Thyroid gland (tissue), 4 donors: Measurements from ENCODE around the gene CD38. TPM values are rescaled to one million over a fixed set of nuclear protein-coding genes. Genes with fewer than 3 reads are reported as not detected.

Experiments
- DNase-seq, 2 donors: peaks; one replicate each; pipeline ENCODE4 v3.0.0-alpha.2; 2019
- H3K27ac ChIP-seq, 3 donors: fragments of 200-600 bp; sonication (generic); 1 replicate in 2 of 3; 2 replicates in 1 of 3; pipeline ENCODE4 v1.5.1; 2016 to 2019; ENCODE audit warnings: mild to moderate bottlenecking in 1 of 3, moderate library complexity in 1 of 3
- H3K27me3 ChIP-seq: fragments of 200-600 bp; sonication (generic); one replicate; pipeline ENCODE4 v1.5.1; 2019
- H3K36me3 ChIP-seq, 2 donors: fragments of 200-600 bp; sonication (generic); one replicate each; pipeline ENCODE4 v1.5.1; 2016 to 2019
- H3K4me1 ChIP-seq, 2 donors: fragments of 200-600 bp; sonication (generic); one replicate each; pipeline ENCODE4 v1.5.1; 2017 to 2019
- H3K4me3 ChIP-seq, 3 donors: fragments of 200-600 bp; sonication (generic); replicated peaks in 1 of 3; 1 replicate in 2 of 3; 2 replicates in 1 of 3; pipeline ENCODE4 v1.5.1; 2016; ENCODE audit warnings: mild to moderate bottlenecking in 1 of 3
- H3K9me3 ChIP-seq: fragments of 200-600 bp; sonication (generic); one replicate; pipeline ENCODE4 v1.5.1; 2017
- CTCF ChIP-seq, 6 experiments: fragments of 200-600 bp in 3 of 6; fragments of 450-650 bp in 3 of 6; sonication (generic) in 3 of 6; IDR thresholded peaks; one replicate each; pipeline ENCODE4 v1.5.1; 2016 to 2019; ENCODE audit warnings: antibody characterized with exemption in 6 of 6, mild to moderate bottlenecking in 2 of 6, inconsistent platforms in 1 of 6, moderate library complexity in 1 of 6
- POLR2A ChIP-seq, 2 donors: fragments of 450-650 bp; IDR thresholded peaks; one replicate each; pipeline ENCODE4 v1.6.1; 2017; ENCODE audit warnings: antibody characterized with exemption in 2 of 2, mild to moderate bottlenecking in 2 of 2, moderate library complexity in 1 of 2
- WGBS, 2 donors: methylation state at CpG; one replicate each; pipeline ENCODE4 v1.1.5; 2017; 5-methylcytosine and 5-hydroxymethylcytosine counted together
- intact Hi-C: fragments of 100-400 bp; cut with DNase I; formaldehyde crosslinking; loops from one replicate; pipeline ENCODE4 v1.15.1; 2023
- total RNA-seq, 4 donors: library from RNA; depleted of rRNA; stranded (reverse); fragments of >200 nt; gene quantifications; one replicate each; pipeline ENCODE4 v1.2.3, GENCODE V29; 2016

The CD38 gene
- total RNA-seq, 4 donors from 2014 or later: 3.7 to 13.3 (median 9.5) TPM

DNA sequence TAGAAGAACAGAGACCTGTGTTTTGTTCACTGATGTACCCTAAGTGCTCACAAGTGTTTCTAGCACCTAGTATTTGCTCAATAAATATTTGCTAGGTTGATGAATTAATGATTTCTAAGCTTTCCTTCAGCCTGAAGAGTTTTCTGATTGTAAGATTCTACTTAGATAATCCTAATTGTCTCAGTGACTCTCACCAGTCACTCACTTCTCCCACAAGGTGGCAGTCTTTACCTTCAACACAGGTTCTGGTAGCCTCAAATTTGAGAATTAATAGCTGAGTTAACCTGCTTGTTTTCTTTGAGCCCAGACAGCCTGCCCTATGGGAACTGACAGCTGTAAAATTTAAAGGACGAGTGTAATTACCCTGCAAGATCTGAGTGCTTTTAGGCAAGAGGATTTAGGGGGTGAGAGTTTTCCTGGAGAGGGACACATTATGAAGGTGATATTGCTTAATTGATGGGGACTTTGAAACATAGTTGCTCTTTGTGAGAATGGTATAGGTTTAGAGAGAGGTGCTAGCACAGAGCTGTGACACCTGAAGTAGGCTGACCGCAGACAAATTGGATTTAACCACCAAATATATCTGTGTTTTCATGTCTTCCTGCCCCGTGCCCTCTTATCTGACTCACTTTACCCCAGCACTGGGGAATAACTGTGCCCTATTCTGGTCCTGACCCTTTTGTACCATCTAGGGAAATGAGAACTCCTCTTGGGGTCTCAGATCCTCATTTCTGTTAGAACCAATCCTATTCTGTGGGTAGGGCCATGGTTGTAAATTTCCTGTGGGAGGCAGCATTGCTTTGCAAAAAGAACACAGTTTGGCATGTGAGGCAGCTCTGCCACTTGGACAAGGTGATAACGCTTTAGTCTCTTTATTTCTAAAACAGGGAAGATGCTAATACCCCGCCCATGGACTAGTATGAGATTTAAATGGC is 27.7 kb downstream of the CD38 start:
- H3K27ac ChIP-seq: no peak overlapping the region
- no peak overlapping the region for H3K4me3 ChIP-seq
- no peaks in the 10 kb centered on the region for H3K9me3 ChIP-seq
- peak; percentile 25 to 39 for DNase-seq
- WGBS, 2 donors: 45 to 51% methylated on average over 5 of the region's 5 CpGs
- H3K27me3 ChIP-seq: no peaks in the 10 kb centered on the region
- no peaks in the 10 kb centered on the region for H3K4me1 ChIP-seq
- intact Hi-C loops: loop anchor here (5.0 to 10.0 kb wide), 2 partner anchors 151 to 199 kb away; no protein-coding TSS in a partner anchor
- no peaks in the 10 kb centered on the region for H3K36me3 ChIP-seq
- TF ChIP-seq POLR2A (IDR thresholded peaks at IDR 0.05): no peak
- TF ChIP-seq CTCF (IDR thresholded peaks at IDR 0.05): peak; percentile 31 to 78 (median 66)

- no peak for DNase-seq
- Histone ChIP-seq H3K36me3 (no peaks in the 10 kb centered on the region), H3K27ac (no peak overlapping the region), H3K4me3 (no peak overlapping the region), H3K27me3 (no peaks in the 10 kb centered on the region), H3K4me1 (no peaks in the 10 kb centered on the region), H3K9me3 (no peaks in the 10 kb centered on the region)
- WGBS, 2 donors: 71 to 74% methylated on average over 5 of the region's 5 CpGs
- intact Hi-C loops: loop anchor here (5.0 to 10.0 kb wide), 2 partner anchors 148 to 196 kb away; no protein-coding TSS in a partner anchor
- TF ChIP-seq POLR2A (IDR thresholded peaks at IDR 0.05) (no peak), CTCF (IDR thresholded peaks at IDR 0.05) (no peak)
Observed at GRCh38 chr4:15809058-15809457, 30.9 kb downstream of the CD38 start.

- TF ChIP-seq POLR2A (IDR thresholded peaks at IDR 0.05) (no peak), CTCF (IDR thresholded peaks at IDR 0.05) (no peak)
- H3K27me3 ChIP-seq: no peaks in the 10 kb centered on the region
- no peak overlapping the region for H3K4me3 ChIP-seq
- no peak overlapping the region for H3K27ac ChIP-seq
- no peaks in the 10 kb centered on the region for H3K36me3 ChIP-seq
- 29 to 41% methylated on average over 5 of the region's 5 CpGs for WGBS, 2 donors
- H3K4me1 ChIP-seq: no peaks in the 10 kb centered on the region
- H3K9me3 ChIP-seq: no peaks in the 10 kb centered on the region
- DNase-seq: no peak
- intact Hi-C loops: loop anchor here (5.0 to 10.0 kb wide), 2 partner anchors 148 to 195 kb away; no protein-coding TSS in a partner anchor
Observed at GRCh38 chr4:15809466-15809865, 31.3 kb downstream of the CD38 start.

GRCh38 chr4:15811703-15812337 is 33.7 kb downstream of the CD38 start:
- TF ChIP-seq POLR2A (IDR thresholded peaks at IDR 0.05): no peak
- no peak for TF ChIP-seq CTCF (IDR thresholded peaks at IDR 0.05)
- Histone ChIP-seq H3K4me1 (no peaks in the 10 kb centered on the region), H3K36me3 (no peaks in the 10 kb centered on the region), H3K27me3 (no peaks in the 10 kb centered on the region), H3K4me3 (no peak overlapping the region), H3K9me3 (no peaks in the 10 kb centered on the region), H3K27ac (no peak overlapping the region)
- intact Hi-C loops: no loop called here
- DNase-seq: no peak
- 66 to 79% methylated on average over 2 of the region's 2 CpGs for WGBS, 2 donors
